Transverse colon (tissue), 4 donors: ENCODE measurements around the gene PTGER1. TPM values are rescaled to one million over a fixed set of nuclear protein-coding genes. Genes with fewer than 3 reads are reported as not detected.

Source experiments
- DNase-seq: peaks from one replicate; pipeline ENCODE4 v3.0.0-alpha.2; 2019
- H3K27ac ChIP-seq, 4 donors: fragments of 200-600 bp; sonication (generic); 2 replicates each; pipeline ENCODE4 v1.5.1; 2016 to 2018; ENCODE audit warnings: inconsistent platforms in 4 of 4
- H3K27me3 ChIP-seq: fragments of 200-600 bp; sonication (generic); 2 replicates; pipeline ENCODE4 v1.5.1; 2017; ENCODE audit warnings: inconsistent platforms
- H3K36me3 ChIP-seq, 4 donors: fragments of 200-600 bp; sonication (generic); 2 replicates each; pipeline ENCODE4 v1.5.1; 2017 to 2019; ENCODE audit warnings: inconsistent platforms in 4 of 4
- H3K4me1 ChIP-seq, 4 donors: fragments of 200-600 bp; sonication (generic); 2 replicates each; pipeline ENCODE4 v1.5.1; 2017 to 2020; ENCODE audit warnings: inconsistent platforms in 4 of 4
- H3K4me3 ChIP-seq, 4 donors: fragments of 200-600 bp; sonication (generic); 1 replicate in 1 of 4; 2 replicates in 3 of 4; pipeline versions ENCODE4 v1.5.1 to v1.6.1; 2017 to 2019; ENCODE audit warnings: inconsistent platforms in 4 of 4
- H3K9me3 ChIP-seq, 2 donors: fragments of 200-600 bp; sonication (generic); 2 replicates each; pipeline ENCODE4 v1.5.1; 2017 to 2019; ENCODE audit warnings: inconsistent platforms in 2 of 2
- CTCF ChIP-seq, 5 experiments: fragments of 200-600 bp in 3 of 5; fragments of 450-650 bp in 2 of 5; sonication (generic) in 3 of 5; IDR thresholded peaks; 1 replicate in 2 of 5; 2 replicates in 3 of 5; pipeline ENCODE4 v1.5.1; 2016 to 2017; ENCODE audit warnings: antibody characterized with exemption in 5 of 5, inconsistent platforms in 3 of 5, mild to moderate bottlenecking in 2 of 5, moderate library complexity in 1 of 5
- EP300 ChIP-seq: sonication (generic); formaldehyde crosslinking; IDR thresholded peaks from one replicate; pipeline ENCODE4 v1.6.1; 2017; ENCODE audit warnings: antibody characterized with exemption, low read depth
- POLR2A ChIP-seq: fragments of 450-650 bp; IDR thresholded peaks from one replicate; pipeline ENCODE4 v1.6.1; 2016; ENCODE audit warnings: antibody characterized with exemption, mild to moderate bottlenecking, moderate library complexity
- POLR2AphosphoS5 ChIP-seq, 3 donors: sonication (generic); formaldehyde crosslinking; IDR thresholded peaks; one replicate each; pipeline ENCODE4 v1.6.1; 2016; ENCODE audit warnings: antibody characterized with exemption in 3 of 3
- WGBS, 2 donors: methylation state at CpG; one replicate each; pipeline ENCODE4 v1.1.5; 2018; ENCODE audit warnings: low coverage in 1 of 2; 5-methylcytosine and 5-hydroxymethylcytosine counted together
- in situ Hi-C, 4 donors: fragments of 200-750 bp; cut with MboI; loops; one replicate each; pipeline versions ENCODE4 v1.15.0 to v1.15.1; 2017; ENCODE audit warnings: low sequenced_read_pairs in 3 of 4, low pct_ligation_motif_present in 1 of 4, low pct_unique_long_range_greater_than_20kb in 1 of 4
- intact Hi-C: fragments of 100-400 bp; cut with DNase I; formaldehyde crosslinking; loops from one replicate; pipeline ENCODE4 v1.15.1; 2023; ENCODE audit warnings: low total_unique reads
- total RNA-seq, 4 donors: library from RNA; depleted of rRNA; stranded (reverse); fragments of >200 nt; gene quantifications; one replicate each; pipeline ENCODE4 v1.1.0, GENCODE V29; 2016

The PTGER1 gene
- total RNA-seq, 4 donors from 2014 or later, result 1.1 to 1.2 TPM; not detected in 2

- Histone ChIP-seq H3K4me1 (peaks cover 3 to 29% (median 18%) of the 10 kb centered on the region in 4 donors), H3K4me3 (no peak overlapping the region), H3K27ac (no peak overlapping the region), H3K36me3 (no peaks in the 10 kb centered on the region), H3K9me3 (no peaks in the 10 kb centered on the region), H3K27me3 (no peaks in the 10 kb centered on the region)
- in situ Hi-C loops, result no loop called here
- WGBS, 2 donors, result 80 to 93% methylated on average over 2 to 11 of the region's 11 CpGs
- no peak for DNase-seq
- no peak for TF ChIP-seq EP300
- intact Hi-C loops, result no loop called here
These were observed 27.4 kb upstream of the PTGER1 start for GRCh38 chr19:14502334-14503092.

GRCh38 chr19:14497228-14497921 is 22.2 kb upstream of the PTGER1 start:
- WGBS, 2 donors, result 40 to 52% methylated on average over 1 to 6 of the region's 6 CpGs
- peak; percentile 77 for DNase-seq
- Histone ChIP-seq H3K27ac (peak overlapping the region; percentile 86 to 94 (median 90)), H3K27me3 (no peaks in the 10 kb centered on the region), H3K4me1 (peaks cover 25 to 53% (median 38%) of the 10 kb centered on the region in 4 donors), H3K9me3 (no peaks in the 10 kb centered on the region), H3K4me3 (no peak overlapping the region), H3K36me3 (no peaks in the 10 kb centered on the region)
- intact Hi-C loops (no loop called here), in situ Hi-C loops (no loop called here)
- peak; percentile 68 for TF ChIP-seq POLR2A
- TF ChIP-seq EP300, result no peak
- peak; percentile 25 to 67 (median 52) for TF ChIP-seq POLR2AphosphoS5 (IDR thresholded peaks at IDR 0.05)
- TF ChIP-seq CTCF (IDR thresholded peaks at IDR 0.05), result no peak

- no peak for TF ChIP-seq EP300
- Histone ChIP-seq H3K27me3 (no peaks in the 10 kb centered on the region), H3K36me3 (no peaks in the 10 kb centered on the region), H3K9me3 (no peaks in the 10 kb centered on the region), H3K4me3 (peak overlapping the region in 2 of 4 donors; percentile 93 to 94), H3K4me1 (peaks cover 25 to 59% (median 42%) of the 10 kb centered on the region in 4 donors), H3K27ac (peak overlapping the region; percentile 86 to 94 (median 90))
- no peak for DNase-seq
- in situ Hi-C loops, result no loop called here
- WGBS, 2 donors, result 17 to 49% methylated on average over 2 to 7 of the region's 7 CpGs
- intact Hi-C loops, result no loop called here
These were observed 21.7 kb upstream of the PTGER1 start for GRCh38 chr19:14496834-14497227.

GRCh38 chr19:14496029-14496833 is 21.1 kb upstream of the PTGER1 start, which contains the start of gene GIPC1:
GIPC1 (minus strand) TSS chr19:14496127; CDS start chr19:14482976, 13,151 bp downstream.
- in situ Hi-C loops, result no loop called here
- 18% methylated on average over 18 of the region's 71 CpGs; no CpG with 5 or more reads in 1 of the 2 donors for WGBS, 2 donors
- intact Hi-C loops, result no loop called here
- peaks cover 25 to 61% (median 46%) of the 10 kb centered on the region in 4 donors for H3K4me1 ChIP-seq
- peak; percentile 97 for DNase-seq
- TF ChIP-seq EP300, result peak; percentile 31
- peak; percentile 51 to 83 (median 77) for TF ChIP-seq POLR2AphosphoS5 (IDR thresholded peaks at IDR 0.05)
- TF ChIP-seq POLR2A, result peak; percentile 43
- no peak for TF ChIP-seq CTCF (IDR thresholded peaks at IDR 0.05)
- H3K36me3 ChIP-seq, result peaks cover 0 to under 1% (median 0%) of the 10 kb centered on the region in 4 donors
- H3K9me3 ChIP-seq, result no peaks in the 10 kb centered on the region
- no peaks in the 10 kb centered on the region for H3K27me3 ChIP-seq
- peak within 1 kb of the TSS; percentile 93 to 96 (median 94) for H3K4me3 ChIP-seq
- H3K27ac ChIP-seq, result peak within 1 kb of the TSS; percentile 86 to 94 (median 90)
